ENCODE results near the gene BBOF1. TPM values are rescaled to one million over a fixed set of nuclear protein-coding genes. Genes with fewer than 3 reads are reported as not detected.

Gene BBOF1
- total and polyA plus RNA-seq, 12 donors, result 1.4 to 29.3 (median 5.3) TPM

GRCh38 chr14:74084277-74085046 lies 65.3 kb downstream of the BBOF1 start, which contains the start of the genes ALDH6A1 and LIN52:
Gene ALDH6A1 (minus strand): TSS chr14:74084453. CDS start chr14:74084394, 59 bp downstream.
Gene LIN52 (plus strand): TSS chr14:74084956. CDS start chr14:74084975, 19 bp downstream.
- no peaks in the 10 kb centered on the region for H3K27me3 ChIP-seq
- intact Hi-C loops (cut with DNase I), result no loop called here
- TF ChIP-seq POLR2A (IDR thresholded peaks at IDR 0.05), result peak; percentile 49 to 90
- TF ChIP-seq, protein P1, sequence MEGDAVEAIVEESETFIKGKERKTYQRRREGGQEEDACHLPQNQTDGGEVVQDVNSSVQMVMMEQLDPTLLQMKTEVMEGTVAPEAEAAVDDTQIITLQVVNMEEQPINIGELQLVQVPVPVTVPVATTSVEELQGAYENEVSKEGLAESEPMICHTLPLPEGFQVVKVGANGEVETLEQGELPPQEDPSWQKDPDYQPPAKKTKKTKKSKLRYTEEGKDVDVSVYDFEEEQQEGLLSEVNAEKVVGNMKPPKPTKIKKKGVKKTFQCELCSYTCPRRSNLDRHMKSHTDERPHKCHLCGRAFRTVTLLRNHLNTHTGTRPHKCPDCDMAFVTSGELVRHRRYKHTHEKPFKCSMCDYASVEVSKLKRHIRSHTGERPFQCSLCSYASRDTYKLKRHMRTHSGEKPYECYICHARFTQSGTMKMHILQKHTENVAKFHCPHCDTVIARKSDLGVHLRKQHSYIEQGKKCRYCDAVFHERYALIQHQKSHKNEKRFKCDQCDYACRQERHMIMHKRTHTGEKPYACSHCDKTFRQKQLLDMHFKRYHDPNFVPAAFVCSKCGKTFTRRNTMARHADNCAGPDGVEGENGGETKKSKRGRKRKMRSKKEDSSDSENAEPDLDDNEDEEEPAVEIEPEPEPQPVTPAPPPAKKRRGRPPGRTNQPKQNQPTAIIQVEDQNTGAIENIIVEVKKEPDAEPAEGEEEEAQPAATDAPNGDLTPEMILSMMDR (IDR thresholded peaks at IDR 0.05), result peak in 2 of 6 experiments; percentile 17 to 27
- WGBS, 4 donors, result 0 to 1% (median 0%) methylated on average over 17 to 46 of the region's 46 CpGs
- peak within 1 kb of the TSS; percentile 52 to 84 (median 72) for H3K27ac ChIP-seq
- H3K4me1 ChIP-seq (replicated peaks in 1 of 2), result peaks cover 10 to 23% of the 10 kb centered on the region in 2 donors
- peak within 1 kb of the TSS; percentile 51 to 75 (median 75) for H3K4me3 ChIP-seq
- peak; percentile 99 to 100 (median 100) for DNase-seq
- H3K9me3 ChIP-seq (replicated peaks in 1 of 3), result no peaks in the 10 kb centered on the region
- no peaks in the 10 kb centered on the region for H3K36me3 ChIP-seq (replicated peaks in 1 of 2)

DNA sequence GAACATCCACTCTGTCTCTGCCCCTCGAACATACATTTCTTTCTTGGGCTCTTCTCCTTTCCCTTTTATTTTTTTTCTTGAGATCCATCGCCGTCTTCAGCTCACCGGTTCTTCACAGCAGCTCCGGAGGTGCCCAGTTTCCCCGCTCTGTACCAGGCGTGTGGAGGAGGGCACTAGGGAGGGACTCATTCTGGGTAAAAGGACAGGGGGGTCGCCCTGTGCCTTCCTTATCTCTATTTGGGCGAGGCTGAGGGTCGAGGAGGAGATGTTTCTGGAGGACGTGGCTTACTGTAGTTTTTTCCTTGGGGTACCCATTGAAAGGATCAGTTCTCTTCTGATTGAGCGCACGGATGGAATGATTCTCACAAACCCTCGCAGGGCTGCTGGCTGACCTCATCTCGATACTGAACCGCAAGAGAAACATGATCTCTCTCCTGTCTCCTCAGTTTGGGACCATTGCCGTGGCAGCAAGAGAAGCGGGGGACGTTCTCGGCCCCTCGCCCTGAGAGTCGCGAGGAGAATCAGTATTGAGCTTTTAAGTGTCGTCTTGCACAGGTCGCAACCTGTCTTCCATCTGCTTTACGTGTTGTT lies 66.0 kb downstream of the BBOF1 start:
- H3K36me3 ChIP-seq (replicated peaks in 1 of 2), result no peaks in the 10 kb centered on the region
- H3K27me3 ChIP-seq, result no peaks in the 10 kb centered on the region
- peak in 2 of 7 donors; percentile 17 to 23 for DNase-seq
- peak overlapping the region; percentile 51 to 75 (median 75) for H3K4me3 ChIP-seq
- intact Hi-C loops (cut with DNase I), result no loop called here
- H3K9me3 ChIP-seq (replicated peaks in 1 of 3), result no peaks in the 10 kb centered on the region
- peaks cover 10 to 23% of the 10 kb centered on the region in 2 donors for H3K4me1 ChIP-seq (replicated peaks in 1 of 2)
- peak in 1 of 2 donors; percentile 56 for TF ChIP-seq POLR2A (IDR thresholded peaks at IDR 0.05)
- TF ChIP-seq, protein P1 (IDR thresholded peaks at IDR 0.05), result no peak
- 0 to 1% (median 0%) methylated on average over 16 to 26 of the region's 26 CpGs for WGBS, 4 donors
- peak overlapping the region; percentile 52 to 83 (median 68) for H3K27ac ChIP-seq

DNA sequence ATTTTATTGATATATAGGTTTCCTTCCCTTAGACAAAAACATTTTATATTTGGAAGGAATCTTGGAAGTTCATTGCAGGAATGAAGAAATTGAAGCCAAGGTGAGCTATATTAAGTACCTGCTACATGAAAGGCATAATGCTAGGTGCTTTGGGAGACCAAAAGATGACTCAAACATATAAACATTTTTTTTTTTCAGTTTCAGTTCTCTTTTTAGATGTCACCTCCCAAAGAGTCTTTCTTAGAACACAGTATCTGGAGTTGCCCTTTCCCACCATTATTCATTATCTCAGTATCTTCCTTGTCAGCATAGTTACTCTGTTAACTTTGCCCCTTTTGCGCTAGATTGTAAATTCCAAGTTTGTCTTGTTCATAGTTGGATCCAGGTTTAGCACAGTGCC lies 66.7 kb downstream of the BBOF1 start:
- Histone ChIP-seq H3K27ac (no peak overlapping the region), H3K36me3 (replicated peaks in 1 of 2) (no peaks in the 10 kb centered on the region), H3K9me3 (replicated peaks in 1 of 3) (no peaks in the 10 kb centered on the region), H3K4me1 (replicated peaks in 1 of 2) (peaks cover 10 to 23% of the 10 kb centered on the region in 2 donors), H3K27me3 (no peaks in the 10 kb centered on the region), H3K4me3 (peak overlapping the region in 1 of 4 donors; percentile 75)
- 82 to 95% (median 89%) methylated on average over 1 of the region's 1 CpG for WGBS, 4 donors
- no peak for DNase-seq
- TF ChIP-seq, protein P1 (IDR thresholded peaks at IDR 0.05), result no peak
- no peak for TF ChIP-seq POLR2A (IDR thresholded peaks at IDR 0.05)
- intact Hi-C loops (cut with DNase I), result no loop called here

- H3K4me3 ChIP-seq, result no peak overlapping the region
- intact Hi-C loops (cut with DNase I), result no loop called here
- H3K27me3 ChIP-seq, result no peaks in the 10 kb centered on the region
- H3K36me3 ChIP-seq (replicated peaks in 1 of 2), result no peaks in the 10 kb centered on the region
- no peak for TF ChIP-seq POLR2A (IDR thresholded peaks at IDR 0.05)
- TF ChIP-seq, protein P1 (IDR thresholded peaks at IDR 0.05), result no peak
- WGBS, 4 donors, result 91 to 97% (median 93%) methylated on average over 8 of the region's 8 CpGs
- H3K9me3 ChIP-seq (replicated peaks in 1 of 3), result no peaks in the 10 kb centered on the region
- H3K27ac ChIP-seq, result no peak overlapping the region
- DNase-seq, result no peak
- peaks cover 4 to 14% of the 10 kb centered on the region in 2 donors for H3K4me1 ChIP-seq (replicated peaks in 1 of 2)
Observed at GRCh38 chr14:74089251-74090020, 70.3 kb downstream of the BBOF1 start.

All from adrenal gland (tissue), 12 donors.